Body of pancreas (tissue), 4 donors: ENCODE data around the gene NOXO1.

Experiments
- CTCF ChIP-seq, 7 experiments: fragments of 450-650 bp in 4 of 7; fragments of 200-600 bp in 3 of 7; sonication (generic) in 3 of 7; IDR thresholded peaks; one replicate each; pipeline ENCODE4 v1.5.1; 2016 to 2019; ENCODE audit warnings: antibody characterized with exemption in 7 of 7
- POLR2A ChIP-seq, 3 donors: fragments of 450-650 bp; IDR thresholded peaks; one replicate each; pipeline ENCODE4 v1.6.1; 2016; ENCODE audit warnings: antibody characterized with exemption in 3 of 3, mild to moderate bottlenecking in 2 of 3

GRCh38 chr16:1968146-1968953, 12.9 kb downstream of the NOXO1 start:
- no peak for TF ChIP-seq CTCF (IDR thresholded peaks at IDR 0.05)
- no peak for TF ChIP-seq POLR2A (IDR thresholded peaks at IDR 0.05)
